Ishikawa (cell line): ENCODE measurements around the gene FAM13B.

Source experiments
- CEBPB ChIP-seq: IDR thresholded peaks from 2 replicates; pipeline ENCODE4 v1.6.1; 2012
- EP300 ChIP-seq: IDR thresholded peaks from 2 replicates; pipeline ENCODE4 v1.6.1; 2012; ENCODE audit warnings: borderline replicate concordance
- FOXM1 ChIP-seq: IDR thresholded peaks from 2 replicates; pipeline ENCODE4 v1.6.1; 2012; ENCODE audit warnings: low read depth, borderline replicate concordance
- MAX ChIP-seq: IDR thresholded peaks from 2 replicates; pipeline ENCODE4 v1.6.1; 2012
- REST ChIP-seq: IDR thresholded peaks from 2 replicates; pipeline ENCODE4 v1.6.1; 2012; ENCODE audit warnings: low read depth, mild to moderate bottlenecking
- TCF12 ChIP-seq: IDR thresholded peaks from 2 replicates; pipeline ENCODE4 v1.6.1; 2012; ENCODE audit warnings: low read depth
- YY1 ChIP-seq: IDR thresholded peaks from 2 replicates; pipeline ENCODE4 v1.6.1; 2012; ENCODE audit warnings: low read depth
- ZBTB7A ChIP-seq: IDR thresholded peaks from 2 replicates; pipeline ENCODE4 v1.6.1; 2012; ENCODE audit warnings: low read depth

GRCh38 chr5:138068742-138069600 is 36.1 kb upstream of the FAM13B start:
- TF ChIP-seq REST (no peak), MAX (0 out of 2 replicates have a peak, but pooled peaks have one; percentile 14), FOXM1 (no peak), CEBPB (no peak), YY1 (no peak), TCF12 (no peak), ZBTB7A (no peak), EP300 (no peak)
